H9 (cell line): Measurements from ENCODE around the gene SHTN1. TPM values are rescaled to one million over a fixed set of nuclear protein-coding genes. Genes with fewer than 3 reads are reported as not detected.
A peak's percentile ranks its signal among the peaks of the same experiment; 100 is the strongest.

ENCODE experiments used
- DNase-seq: peaks from one replicate; pipeline ENCODE4 v3.0.0-alpha.2; 2017
- H2AFZ ChIP-seq: one replicate; pipeline ENCODE4 v1.6.1; 2013; ENCODE audit warnings: mild to moderate bottlenecking, low read length, control low read depth, moderate library complexity
- H2AK5ac ChIP-seq: 2 replicates; pipeline ENCODE4 v1.6.1; 2013; ENCODE audit warnings: low read length, control low read depth, mixed read lengths; ENCODE audit not compliant: insufficient read length
- H2BK120ac ChIP-seq: one replicate; pipeline ENCODE4 v1.6.1; 2013; ENCODE audit warnings: low read depth, mild to moderate bottlenecking, low read length, control low read depth, inconsistent platforms; ENCODE audit not compliant: poor library complexity, severe bottlenecking
- H2BK12ac ChIP-seq: 2 replicates; pipeline ENCODE4 v1.6.1; 2013; ENCODE audit warnings: low read length, control low read depth, mixed read lengths, low read depth; ENCODE audit not compliant: insufficient read length
- H2BK15ac ChIP-seq: 2 replicates; pipeline ENCODE4 v1.6.1; 2013; ENCODE audit warnings: low read depth, low read length, control low read depth
- H2BK20ac ChIP-seq: one replicate; pipeline ENCODE4 v1.6.1; 2013; ENCODE audit warnings: low read depth, mild to moderate bottlenecking, low read length, control low read depth, inconsistent platforms; ENCODE audit not compliant: poor library complexity, severe bottlenecking
- H2BK5ac ChIP-seq: 2 replicates; pipeline ENCODE4 v1.6.1; 2013; ENCODE audit warnings: low read length, control low read depth, mixed read lengths; ENCODE audit not compliant: insufficient read length
- H3K14ac ChIP-seq: 2 replicates; pipeline ENCODE4 v1.6.1; 2013; ENCODE audit warnings: low read length, control low read depth; ENCODE audit not compliant: insufficient read depth
- H3K18ac ChIP-seq: 2 replicates; pipeline ENCODE4 v1.6.1; 2013; ENCODE audit warnings: low read depth, mild to moderate bottlenecking, mixed read lengths, low read length, control low read depth; ENCODE audit not compliant: insufficient read length
- H3K23ac ChIP-seq: 2 replicates; pipeline ENCODE4 v1.6.1; 2013; ENCODE audit warnings: low read length, control low read depth, mixed read lengths, low read depth; ENCODE audit not compliant: insufficient read length
- H3K23me2 ChIP-seq: 2 replicates; pipeline ENCODE4 v1.6.1; 2013; ENCODE audit warnings: low read depth, mild to moderate bottlenecking, mixed read lengths, low read length, control low read depth; ENCODE audit not compliant: insufficient read length, poor library complexity, severe bottlenecking
- H3K27ac ChIP-seq: 2 replicates; pipeline ENCODE4 v1.5.1; 2013; ENCODE audit warnings: low read length, control low read depth, mixed read lengths, low read depth; ENCODE audit not compliant: insufficient read length
- H3K27me3 ChIP-seq: 2 replicates; pipeline ENCODE4 v1.6.1; 2013; ENCODE audit warnings: low read length, control low read depth, inconsistent platforms; ENCODE audit not compliant: insufficient read depth
- H3K4ac ChIP-seq: 2 replicates; pipeline ENCODE4 v1.6.1; 2013; ENCODE audit warnings: low read depth, mild to moderate bottlenecking, control low read depth, inconsistent platforms, low read length, moderate library complexity
- H3K4me1 ChIP-seq: 2 replicates; pipeline ENCODE4 v1.6.1; 2013; ENCODE audit warnings: low read length, control low read depth, inconsistent platforms; ENCODE audit not compliant: insufficient read depth
- H3K4me2 ChIP-seq: 2 replicates; pipeline ENCODE4 v1.6.1; 2013; ENCODE audit warnings: low read length, control low read depth, mixed read lengths; ENCODE audit not compliant: insufficient read length, insufficient read depth
- H3K56ac ChIP-seq: 2 replicates; pipeline ENCODE4 v1.6.1; 2013; ENCODE audit warnings: low read depth, mild to moderate bottlenecking, mixed read lengths, low read length, control low read depth; ENCODE audit not compliant: insufficient read length
- H3K79me1 ChIP-seq: 2 replicates; pipeline ENCODE4 v1.6.1; 2013; ENCODE audit warnings: low read depth, mild to moderate bottlenecking, moderate library complexity, low read length, control low read depth, inconsistent platforms; ENCODE audit not compliant: insufficient read depth, poor library complexity, severe bottlenecking
- H3K79me2 ChIP-seq: 2 replicates; pipeline ENCODE4 v1.6.1; 2013; ENCODE audit warnings: low read length, control low read depth, inconsistent platforms; ENCODE audit not compliant: insufficient read depth
- H3K9ac ChIP-seq: 2 replicates; pipeline ENCODE4 v1.6.1; 2013; ENCODE audit warnings: low read length, control low read depth, mixed read lengths; ENCODE audit not compliant: insufficient read length; ENCODE audit errors: extremely low read depth
- H3K9me3 ChIP-seq: one replicate; pipeline ENCODE4 v1.6.1; 2013; ENCODE audit warnings: low read depth, low read length, inconsistent platforms; ENCODE audit not compliant: control insufficient read depth
- H3T11ph ChIP-seq: one replicate; pipeline ENCODE4 v1.6.1; 2013; ENCODE audit warnings: mild to moderate bottlenecking, low read length, control low read depth, inconsistent platforms
- H4K20me1 ChIP-seq: one replicate; pipeline ENCODE4 v1.6.1; 2013; ENCODE audit not compliant: control insufficient read depth, insufficient read length, insufficient read depth
- H4K5ac ChIP-seq: 2 replicates; pipeline ENCODE4 v1.6.1; 2013; ENCODE audit warnings: low read depth, mild to moderate bottlenecking, mixed read lengths, low read length, control low read depth; ENCODE audit not compliant: insufficient read length
- H4K8ac ChIP-seq: replicated peaks from 2 replicates; pipeline ENCODE4 v1.6.1; 2013; ENCODE audit warnings: low read length, control low read depth, mixed read lengths, low read depth; ENCODE audit not compliant: insufficient read length
- H4K91ac ChIP-seq: 2 replicates; pipeline ENCODE4 v1.6.1; 2013; ENCODE audit warnings: low read depth, mild to moderate bottlenecking, moderate library complexity, mixed read lengths, low read length, control low read depth; ENCODE audit not compliant: insufficient read length
- H3K27ac Mint-ChIP-seq, 3 experiments: 2 replicates in 2 of 3; 3 replicates in 1 of 3; pipeline ENCODE4 v1.8.0; 2020 to 2021; ENCODE audit warnings: mixed read lengths in 3 of 3, mild to moderate bottlenecking in 1 of 3, moderate library complexity in 1 of 3
- H3K27me3 Mint-ChIP-seq: 2 replicates; pipeline ENCODE4 v1.8.0; 2021; ENCODE audit warnings: low read depth, mild to moderate bottlenecking, moderate library complexity, mixed read lengths
- H3K36me3 Mint-ChIP-seq, 3 experiments: 2 replicates in 2 of 3; 3 replicates in 1 of 3; pipeline ENCODE4 v1.8.0; 2020 to 2021; ENCODE audit warnings: low read depth in 3 of 3, mixed read lengths in 3 of 3; ENCODE audit not compliant: insufficient read depth in 1 of 3
- H3K4me1 Mint-ChIP-seq, 2 experiments: 2 replicates each; pipeline ENCODE4 v1.8.0; 2020; ENCODE audit warnings: mixed read lengths in 2 of 2
- H3K4me3 Mint-ChIP-seq, 2 experiments: 2 replicates in 1 of 2; 3 replicates in 1 of 2; pipeline ENCODE4 v1.8.0; 2020 to 2021; ENCODE audit warnings: mild to moderate bottlenecking in 2 of 2, mixed read lengths in 2 of 2, moderate library complexity in 1 of 2
- H3K9me3 Mint-ChIP-seq, 2 experiments: 2 replicates in 1 of 2; 3 replicates in 1 of 2; pipeline ENCODE4 v1.8.0; 2020; ENCODE audit warnings: mild to moderate bottlenecking in 2 of 2, mixed read lengths in 2 of 2, moderate library complexity in 1 of 2
- WGBS: extraction: QIAGEN DNeasy Blood & Tissue Kit; methylation state at CpG from one replicate; pipeline ENCODE4 v1.1.7; 2013; ENCODE audit warnings: missing lambda C conversion rate, low lambda C conversion rate, mixed read lengths; ENCODE audit not compliant: insufficient read length; ENCODE audit errors: extremely low coverage; 5-methylcytosine and 5-hydroxymethylcytosine counted together
- total RNA-seq: library from RNA; stranded (reverse); gene quantifications from 2 replicates; pipeline ENCODE4 v1.2.1, GENCODE V29; 2021
- TF ChIP-seq, protein P1 (sequence below): fragments of 200-600 bp; sonication (generic); conservative IDR thresholded peaks from 3 replicates; pipeline ENCODE4 v1.8.0; 2021; ENCODE audit warnings: antibody characterized with exemption, mild to moderate bottlenecking

The SHTN1 gene
- total RNA-seq, 1 experiment from 2014 or later: 22.1 TPM

DNA sequence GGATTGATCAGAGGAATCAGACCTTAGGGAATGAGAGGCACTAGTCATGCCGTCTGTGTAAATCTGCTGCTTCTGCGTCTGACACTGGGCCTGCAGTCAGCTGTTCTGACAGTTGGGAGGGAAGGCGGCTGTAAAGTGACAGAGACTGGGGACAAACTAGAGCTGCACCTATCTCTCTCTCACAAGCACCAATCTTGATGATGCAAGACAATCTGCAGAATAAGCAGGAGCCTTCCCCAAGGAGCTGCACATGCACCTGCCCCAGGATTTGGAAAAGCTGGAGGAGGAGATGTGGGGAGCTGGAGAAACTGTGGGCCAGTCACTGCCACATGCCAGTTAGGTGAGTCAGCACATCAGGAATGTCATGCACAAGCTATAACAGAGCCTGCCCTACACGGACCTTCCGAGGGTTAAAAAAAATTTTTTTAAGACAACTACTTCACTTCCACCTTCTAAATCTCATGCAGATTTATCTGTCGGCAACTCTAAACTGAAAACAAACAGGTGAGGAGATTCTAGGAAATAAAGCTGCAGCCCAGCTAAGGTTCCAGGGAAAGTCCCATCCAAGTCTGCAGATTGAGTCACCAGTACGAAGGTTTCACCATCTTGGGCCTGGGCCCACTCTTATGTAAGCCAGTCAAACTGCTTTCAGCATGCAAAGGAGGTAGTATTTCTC lies 116.5 kb downstream of the SHTN1 start:
- no peak overlapping the region for H3K4me3 Mint-ChIP-seq
- H3K79me1 ChIP-seq: no peaks in the 10 kb centered on the region
- no peak overlapping the region for H3T11ph ChIP-seq
- H2BK5ac ChIP-seq: no peak overlapping the region
- H3K4me1 Mint-ChIP-seq: peaks cover 33 to 34% of the 10 kb centered on the region in 2 experiments
- H2BK20ac ChIP-seq: no peak overlapping the region
- H3K9me3 Mint-ChIP-seq: no peaks in the 10 kb centered on the region
- H3K18ac ChIP-seq: no peak overlapping the region
- no peaks in the 10 kb centered on the region for H3K27me3 ChIP-seq
- no peaks in the 10 kb centered on the region for H3K79me2 ChIP-seq
- no peak overlapping the region for H2BK12ac ChIP-seq
- WGBS: no CpG with 5 or more reads among the region's 7 CpGs
- H2AFZ ChIP-seq: no peak overlapping the region
- no peak overlapping the region for H4K8ac ChIP-seq
- no peak overlapping the region for H2BK120ac ChIP-seq
- H4K91ac ChIP-seq: no peak overlapping the region
- no peaks in the 10 kb centered on the region for H4K20me1 ChIP-seq
- no peak overlapping the region for H2AK5ac ChIP-seq
- no peak overlapping the region for H4K5ac ChIP-seq
- peak overlapping the region in 2 of 3 experiments; percentile 46 to 51; a peak in 2 of 7 replicates for H3K27ac Mint-ChIP-seq
- H3K27me3 Mint-ChIP-seq: no peaks in the 10 kb centered on the region
- H3K23ac ChIP-seq: no peak overlapping the region
- no peak overlapping the region for H3K14ac ChIP-seq
- H3K9ac ChIP-seq: no peak overlapping the region
- no peaks in the 10 kb centered on the region for H3K9me3 ChIP-seq
- no peak overlapping the region for H3K4ac ChIP-seq
- TF ChIP-seq, protein P1, sequence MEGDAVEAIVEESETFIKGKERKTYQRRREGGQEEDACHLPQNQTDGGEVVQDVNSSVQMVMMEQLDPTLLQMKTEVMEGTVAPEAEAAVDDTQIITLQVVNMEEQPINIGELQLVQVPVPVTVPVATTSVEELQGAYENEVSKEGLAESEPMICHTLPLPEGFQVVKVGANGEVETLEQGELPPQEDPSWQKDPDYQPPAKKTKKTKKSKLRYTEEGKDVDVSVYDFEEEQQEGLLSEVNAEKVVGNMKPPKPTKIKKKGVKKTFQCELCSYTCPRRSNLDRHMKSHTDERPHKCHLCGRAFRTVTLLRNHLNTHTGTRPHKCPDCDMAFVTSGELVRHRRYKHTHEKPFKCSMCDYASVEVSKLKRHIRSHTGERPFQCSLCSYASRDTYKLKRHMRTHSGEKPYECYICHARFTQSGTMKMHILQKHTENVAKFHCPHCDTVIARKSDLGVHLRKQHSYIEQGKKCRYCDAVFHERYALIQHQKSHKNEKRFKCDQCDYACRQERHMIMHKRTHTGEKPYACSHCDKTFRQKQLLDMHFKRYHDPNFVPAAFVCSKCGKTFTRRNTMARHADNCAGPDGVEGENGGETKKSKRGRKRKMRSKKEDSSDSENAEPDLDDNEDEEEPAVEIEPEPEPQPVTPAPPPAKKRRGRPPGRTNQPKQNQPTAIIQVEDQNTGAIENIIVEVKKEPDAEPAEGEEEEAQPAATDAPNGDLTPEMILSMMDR: no peak
- no peaks in the 10 kb centered on the region for H3K23me2 ChIP-seq
- H3K27ac ChIP-seq: no peak overlapping the region
- DNase-seq: peak; percentile 67
- H2BK15ac ChIP-seq: no peak overlapping the region
- no peak overlapping the region for H3K56ac ChIP-seq
- peaks cover 14% of the 10 kb centered on the region for H3K4me1 ChIP-seq
- no peak overlapping the region for H3K4me2 ChIP-seq
- no peaks in the 10 kb centered on the region for H3K36me3 Mint-ChIP-seq
